Adipose tissue (tissue), 3 donors: ENCODE results near the gene SUPT3H. TPM values are rescaled to one million over a fixed set of nuclear protein-coding genes. Genes with fewer than 3 reads are reported as not detected.
"Not testable (repeated sequence)": the region's sequence is repeated elsewhere in the genome, so short reads cannot be mapped to it uniquely, and the experiment has no call there.

Experiments
- H3K27ac ChIP-seq: one replicate; pipeline ENCODE4 v1.5.1; 2013; ENCODE audit warnings: low read depth, low read length
- WGBS, 3 donors: extraction: QIAGEN DNeasy Blood & Tissue Kit; methylation state at CpG; one replicate each; pipeline ENCODE4 v1.1.7; 2013; 5-methylcytosine and 5-hydroxymethylcytosine counted together
- polyA plus RNA-seq, 3 donors: library from polyadenylated mRNA; stranded (reverse); fragments of 200-250 nt; gene quantifications; one replicate each; pipeline ENCODE4 v1.2.3, GENCODE V29; 2013
- donor health status: healthy with polysubstance abuse.
- donor health status: Bipolar disorder and iron deficiency.
- donor health status: healthy.

The SUPT3H gene
- polyA plus RNA-seq, 3 donors, result 4.5 to 7.4 (median 6.6) TPM

DNA sequence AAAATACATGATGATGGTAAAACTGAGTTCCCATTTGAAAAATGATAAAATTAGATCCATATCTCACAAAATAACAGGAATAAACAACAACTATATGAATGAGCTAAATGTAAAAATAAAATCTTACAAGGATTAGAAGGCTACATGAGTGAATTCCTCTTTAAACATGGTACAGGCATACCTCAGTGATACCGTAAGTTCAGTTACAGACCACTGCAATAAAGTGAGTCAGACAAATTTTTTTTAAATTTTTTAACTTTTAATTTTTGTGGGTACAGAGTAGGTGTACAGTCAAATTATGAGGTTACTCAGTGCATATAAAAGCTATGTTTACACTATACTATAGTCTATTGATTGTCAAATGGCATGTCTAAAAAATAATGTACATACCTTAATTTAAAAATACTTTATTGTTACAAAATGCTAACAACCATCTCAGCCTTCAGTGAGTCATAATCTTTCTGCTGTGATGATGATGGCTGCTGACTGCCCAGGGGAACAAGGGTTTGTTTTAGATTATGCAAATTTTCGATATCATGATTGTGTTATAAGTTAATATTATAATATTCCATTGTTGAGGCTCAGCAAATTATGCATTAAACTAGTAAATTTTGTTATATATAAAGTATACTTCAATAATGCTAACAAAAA is 272.4 kb downstream of the SUPT3H start:
- no peak overlapping the region for H3K27ac ChIP-seq
- WGBS, 3 donors, result 93 to 99% (median 95%) methylated on average over 2 of the region's 2 CpGs

DNA sequence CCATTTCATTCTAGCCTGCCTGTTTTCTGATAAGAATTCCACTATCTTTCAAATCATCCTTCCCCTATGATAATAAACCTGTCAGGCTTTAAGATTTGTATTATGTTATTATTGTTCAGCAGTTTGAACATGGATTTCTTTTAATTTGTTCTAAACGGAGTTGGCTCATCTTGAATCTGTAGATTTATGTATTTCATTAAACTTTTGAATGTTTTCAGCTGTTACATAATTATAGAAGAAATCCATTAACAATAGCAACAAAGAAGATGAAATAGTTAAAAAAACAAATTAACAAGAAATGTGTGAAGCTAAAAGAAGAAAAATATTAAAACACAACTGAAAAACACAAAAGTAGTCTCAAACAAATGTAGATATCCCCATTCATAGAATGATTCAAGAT is 273.3 kb downstream of the SUPT3H start:
- H3K27ac ChIP-seq, result no peak overlapping the region
- 84 to 94% (median 90%) methylated on average over 1 of the region's 1 CpG for WGBS, 3 donors

DNA sequence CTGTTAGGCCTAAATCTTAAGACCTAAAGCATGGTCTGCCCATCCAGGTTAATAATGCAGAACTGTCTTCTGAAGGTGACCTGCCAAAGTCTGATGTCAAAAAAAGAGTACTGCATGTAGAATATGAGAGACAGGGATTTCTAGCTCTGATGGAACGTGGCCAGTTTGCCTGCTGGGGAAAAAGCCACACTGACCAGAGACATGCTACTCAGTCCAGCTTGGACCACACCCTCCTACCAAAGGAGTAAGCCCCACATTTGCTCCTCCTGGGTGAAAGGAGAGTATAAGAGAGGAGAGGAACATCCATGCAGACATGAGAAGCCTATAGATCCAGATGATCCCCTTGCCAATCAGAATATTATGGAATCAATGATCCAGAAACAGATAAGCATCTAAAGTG is 279.5 kb downstream of the SUPT3H start:
- H3K27ac ChIP-seq, result no peak overlapping the region
- 91 to 93% (median 93%) methylated on average over 1 of the region's 1 CpG for WGBS, 3 donors

DNA sequence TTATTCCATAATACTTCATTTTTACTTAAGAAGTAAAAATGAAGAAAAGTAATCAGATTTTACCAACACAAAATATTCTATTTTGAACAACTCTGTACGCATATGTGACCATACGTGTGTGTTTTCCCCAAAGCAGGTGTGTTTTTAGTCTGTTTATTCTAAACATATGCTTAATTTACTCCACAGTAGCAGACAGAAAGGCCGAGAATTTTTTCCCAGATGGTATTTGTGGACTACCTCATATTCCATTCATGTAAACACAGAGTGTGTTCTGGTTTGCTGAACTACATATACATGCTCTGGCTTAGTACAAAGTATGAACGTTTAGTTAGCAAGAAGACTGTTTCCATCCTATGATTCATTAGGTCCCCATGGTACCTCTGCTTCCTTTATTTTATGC is 282.9 kb downstream of the SUPT3H start:
- H3K27ac ChIP-seq, result no peak overlapping the region
- 77 to 84% (median 84%) methylated on average over 4 of the region's 4 CpGs for WGBS, 3 donors

DNA sequence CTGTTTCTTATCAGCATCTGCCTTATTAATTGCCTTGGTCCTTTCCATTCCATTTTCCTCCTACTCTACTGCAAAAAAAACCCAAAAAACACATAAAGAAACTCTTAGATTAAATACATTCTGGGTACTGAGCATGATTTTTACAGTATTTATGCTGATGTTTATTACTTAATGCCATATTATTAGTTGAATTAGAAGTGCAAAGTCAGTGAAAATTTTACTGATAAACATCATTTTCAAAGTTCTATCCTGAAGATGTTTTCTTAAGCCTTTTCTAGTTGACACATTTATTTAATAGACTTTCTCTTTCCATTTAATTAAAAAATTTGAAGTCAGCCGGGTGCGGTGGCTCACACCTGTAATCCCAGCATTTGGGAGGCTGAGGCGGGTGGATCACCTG is 285.6 kb downstream of the SUPT3H start:
- H3K27ac ChIP-seq, result no peak overlapping the region
- whole genome bisulfite sequencing, 3 donors, result 98 to 99% (median 98%) methylated on average over 3 of the region's 3 CpGs

DNA sequence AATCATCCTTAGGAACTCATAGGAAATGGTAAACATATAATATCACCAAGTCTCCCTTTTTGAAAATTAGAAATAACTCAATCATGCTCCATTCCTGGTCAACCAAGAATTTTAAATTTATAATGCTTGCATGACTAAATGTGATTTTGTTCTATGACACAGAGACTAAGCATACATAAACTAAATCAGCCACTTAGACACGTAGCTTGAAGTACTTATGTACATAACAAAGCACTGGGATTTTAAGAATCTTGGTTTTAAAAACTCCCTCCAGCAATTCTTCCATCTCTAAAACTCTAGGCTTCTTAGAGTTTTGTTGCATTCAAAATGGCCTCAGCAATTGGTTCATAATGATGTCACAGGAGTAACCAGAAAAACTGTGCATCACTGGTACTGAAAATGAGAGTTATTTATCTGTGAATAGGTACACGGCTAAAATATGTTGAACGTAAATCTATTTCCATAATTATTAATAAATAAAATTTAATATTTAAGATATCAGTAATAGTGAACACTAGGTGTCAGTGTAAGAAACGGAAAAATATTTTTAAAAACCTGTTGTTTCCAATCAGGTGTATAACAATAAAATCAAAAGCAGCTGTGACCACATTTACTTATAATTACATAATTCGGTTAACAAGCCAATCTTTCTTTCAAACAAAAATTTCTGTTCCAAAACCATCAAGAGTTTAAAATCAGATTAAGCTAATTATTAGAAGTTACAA is 291.2 kb downstream of the SUPT3H start:
- WGBS, 3 donors, result 74 to 84% (median 77%) methylated on average over 5 of the region's 5 CpGs
- no peak overlapping the region for H3K27ac ChIP-seq

DNA sequence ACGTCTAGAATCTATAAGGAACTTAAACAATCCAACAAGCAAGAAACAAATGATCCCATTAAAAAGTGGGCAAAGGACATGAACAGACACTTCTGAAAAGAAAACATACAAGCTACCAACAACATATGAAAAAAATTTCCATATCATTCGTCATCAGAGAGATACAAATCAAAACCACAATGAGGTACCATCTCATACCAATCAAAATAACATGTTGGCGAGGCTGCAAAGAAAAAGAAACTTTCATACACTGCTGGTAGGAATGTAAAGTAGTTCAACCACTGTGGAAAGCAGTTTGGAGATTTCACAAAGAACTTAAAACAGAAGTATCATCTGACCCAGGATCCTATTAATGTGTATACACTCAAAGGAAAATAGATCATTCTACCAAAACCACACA is 293.5 kb downstream of the SUPT3H start:
- H3K27ac ChIP-seq, result no peak overlapping the region
- 94 to 95% (median 95%) methylated on average over 3 of the region's 3 CpGs for WGBS, 3 donors

DNA sequence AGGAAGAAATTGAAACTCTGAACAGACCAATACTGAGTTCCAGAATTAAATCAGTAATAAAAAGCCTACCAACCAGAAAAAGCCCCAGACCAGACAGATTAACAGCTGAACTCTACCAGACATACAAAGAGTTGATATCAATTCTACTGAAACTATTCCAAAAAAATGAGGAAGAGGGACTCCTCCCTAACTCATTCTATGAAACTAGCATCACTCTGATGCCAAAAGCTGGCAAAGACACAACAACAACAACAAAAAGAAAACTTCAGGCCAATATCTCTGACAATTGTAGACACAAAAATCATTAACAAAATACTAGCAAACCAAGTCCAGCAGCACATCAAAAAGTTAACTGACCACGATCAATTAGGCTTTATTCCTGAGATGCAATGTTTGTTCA is 295.6 kb downstream of the SUPT3H start:
- no peak overlapping the region for H3K27ac ChIP-seq

DNA sequence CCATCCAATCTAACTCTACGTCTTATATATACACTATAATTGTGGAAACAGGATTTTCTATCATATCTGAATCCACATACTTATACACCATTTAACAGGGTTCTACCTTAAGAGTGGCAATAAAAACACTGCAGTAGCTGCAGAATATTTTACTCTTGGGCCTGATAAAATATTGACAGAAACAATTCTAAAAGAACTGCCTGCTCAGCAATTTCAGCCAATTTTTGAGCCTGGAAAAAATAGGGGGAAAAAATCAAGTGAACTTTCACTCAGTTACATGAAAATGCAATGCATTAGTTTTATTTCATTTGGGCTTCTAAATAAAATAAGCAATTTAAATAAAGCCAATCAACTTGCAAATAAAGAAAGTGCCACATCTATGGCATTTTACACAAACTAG is 296.1 kb downstream of the SUPT3H start:
- WGBS, 3 donors, result 93 to 95% (median 94%) methylated on average over 1 of the region's 1 CpG
- no peak overlapping the region for H3K27ac ChIP-seq

More for the DNA sequence above, 295.6 kb downstream of the SUPT3H start:
- WGBS, 3 donors, result 53 to 84% (median 83%) methylated on average over 1 of the region's 1 CpG

DNA sequence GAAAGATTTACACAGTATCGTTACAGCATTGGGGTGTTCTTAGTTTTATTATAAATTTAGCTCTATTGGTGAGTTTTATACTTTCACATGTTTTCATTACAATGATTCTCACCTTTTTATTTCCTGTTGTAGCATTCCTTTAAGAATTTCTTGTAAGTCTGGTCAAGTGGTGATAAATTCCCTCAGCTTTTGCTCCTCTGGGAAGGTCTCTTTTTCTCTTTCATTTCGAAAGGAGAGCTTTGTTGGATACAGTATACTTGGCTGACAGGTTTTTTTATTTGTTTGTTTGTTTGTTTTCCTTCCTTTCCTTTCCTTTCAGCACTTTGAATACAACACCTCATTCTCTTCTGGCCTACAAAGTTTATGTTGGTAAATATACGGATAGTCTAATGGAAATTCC is 299.3 kb downstream of the SUPT3H start:
- WGBS, 3 donors, result 97 to 98% (median 97%) methylated on average over 3 of the region's 3 CpGs

DNA sequence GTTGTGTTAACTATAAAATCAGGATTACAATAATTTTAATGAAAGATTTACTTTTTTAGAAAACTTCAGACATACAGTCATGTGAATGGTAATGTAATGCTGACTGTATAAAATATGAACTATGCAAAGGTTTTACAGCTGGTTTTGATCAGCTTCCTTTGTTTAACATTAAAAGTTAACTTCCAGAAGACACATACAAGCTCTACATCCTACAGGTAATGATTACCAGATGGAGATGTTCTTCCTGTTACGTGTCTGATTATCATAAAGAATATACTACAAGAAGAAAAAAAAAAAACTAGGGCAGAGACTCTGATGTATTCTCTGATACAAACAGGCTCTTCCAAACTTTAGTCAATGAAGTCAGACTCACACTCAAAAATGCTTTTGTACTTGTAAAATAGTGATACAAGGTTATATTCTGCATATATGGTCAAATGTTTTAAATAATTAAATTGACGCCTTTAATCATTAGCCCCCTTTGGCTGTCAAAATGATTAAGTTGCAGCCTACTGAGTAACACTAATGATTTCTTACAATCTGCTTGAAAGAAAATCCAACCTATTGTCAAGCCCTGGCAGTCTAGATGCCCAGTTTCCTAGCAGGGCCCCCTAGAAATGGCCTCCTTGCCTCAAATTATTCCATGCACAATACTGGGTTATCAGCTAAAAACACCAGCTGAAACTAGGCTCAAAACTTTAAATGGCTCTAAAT is 301.4 kb downstream of the SUPT3H start:
- H3K27ac ChIP-seq, result no peak overlapping the region
- WGBS, 3 donors, result 94 to 100% (median 94%) methylated on average over 2 of the region's 2 CpGs

More for the DNA sequence above, 299.3 kb downstream of the SUPT3H start:
- no peak overlapping the region for H3K27ac ChIP-seq

DNA sequence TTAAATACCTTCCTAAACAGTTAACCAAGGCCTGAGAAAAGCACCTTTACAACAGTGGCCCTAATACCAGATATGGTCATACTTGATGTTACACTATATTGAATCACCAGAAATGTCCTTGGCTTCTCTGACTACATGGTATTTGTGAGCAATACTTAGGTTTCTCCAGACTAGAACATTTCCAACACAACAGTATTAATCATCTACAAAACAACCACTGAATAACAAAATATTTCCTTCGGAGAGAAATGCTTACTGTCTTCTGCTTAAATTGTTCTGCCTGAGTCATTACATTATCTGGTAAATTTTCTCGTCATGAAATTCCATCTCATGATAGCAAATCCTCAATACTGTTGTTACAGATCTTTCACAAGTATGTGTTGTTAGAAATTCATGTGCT is 302.5 kb downstream of the SUPT3H start:
- WGBS, 3 donors, result 65 to 81% (median 75%) methylated on average over 2 of the region's 2 CpGs
- H3K27ac ChIP-seq, result no peak overlapping the region

DNA sequence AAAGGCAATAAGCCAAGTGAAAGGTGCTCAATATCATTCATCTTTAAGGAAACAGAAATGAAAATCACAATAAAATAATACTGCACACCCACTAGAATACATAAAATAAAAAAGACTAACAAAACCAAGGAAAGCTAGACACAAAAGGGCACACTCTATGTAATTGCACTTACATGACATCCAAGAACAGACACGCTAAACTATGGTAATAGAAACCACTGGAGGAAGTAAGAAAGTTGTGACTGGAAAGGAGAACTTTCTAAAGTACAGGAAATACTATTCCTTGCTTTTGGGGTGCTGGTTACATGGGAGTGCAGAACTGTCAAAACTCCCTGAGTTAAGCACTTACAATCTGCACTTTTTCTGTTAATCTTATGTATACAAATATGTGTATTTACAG is 303.3 kb downstream of the SUPT3H start:
- H3K27ac ChIP-seq, result no peak overlapping the region
- WGBS, 3 donors, result 43 to 94% (median 56%) methylated on average over 1 of the region's 1 CpG

DNA sequence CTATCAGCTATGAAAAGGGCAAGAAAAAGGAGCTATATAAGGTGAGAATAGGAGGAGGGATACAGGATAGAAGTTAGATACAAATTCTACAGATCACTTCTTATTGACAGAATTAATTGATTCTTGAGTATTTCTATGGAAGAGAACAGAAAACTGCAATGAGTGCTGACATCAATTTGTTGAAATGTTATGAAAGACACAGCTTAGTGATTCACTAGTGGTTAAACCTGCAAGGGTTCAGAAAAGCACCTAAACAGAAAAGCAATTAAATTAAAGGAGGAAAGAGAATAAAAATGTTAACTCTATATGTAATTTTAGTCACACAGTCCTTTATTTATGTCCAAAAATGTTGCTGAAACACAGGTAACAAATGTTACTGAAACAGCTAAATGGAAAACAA is 304.0 kb downstream of the SUPT3H start:
- H3K27ac ChIP-seq, result no peak overlapping the region

DNA sequence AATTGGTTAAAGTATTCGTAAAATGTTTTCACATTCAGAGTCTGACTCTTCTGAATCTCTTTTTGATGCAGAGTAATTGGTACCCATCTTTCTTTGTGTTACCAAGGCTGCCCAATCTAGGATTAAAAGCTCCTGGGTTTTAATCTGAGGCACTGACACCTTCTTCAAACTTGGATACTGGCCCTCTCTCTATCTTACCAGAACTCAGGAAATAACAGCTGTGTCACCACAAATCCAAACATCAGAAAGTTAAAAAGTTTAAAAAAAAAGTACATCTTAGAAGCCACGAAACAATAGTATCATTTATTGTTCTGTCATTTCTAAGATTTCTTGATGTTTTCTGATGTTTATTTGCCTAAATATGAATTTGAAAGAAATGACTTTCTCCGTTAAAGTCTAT is 305.1 kb downstream of the SUPT3H start:
- 68 to 78% (median 77%) methylated on average over 3 of the region's 3 CpGs for WGBS, 3 donors

DNA sequence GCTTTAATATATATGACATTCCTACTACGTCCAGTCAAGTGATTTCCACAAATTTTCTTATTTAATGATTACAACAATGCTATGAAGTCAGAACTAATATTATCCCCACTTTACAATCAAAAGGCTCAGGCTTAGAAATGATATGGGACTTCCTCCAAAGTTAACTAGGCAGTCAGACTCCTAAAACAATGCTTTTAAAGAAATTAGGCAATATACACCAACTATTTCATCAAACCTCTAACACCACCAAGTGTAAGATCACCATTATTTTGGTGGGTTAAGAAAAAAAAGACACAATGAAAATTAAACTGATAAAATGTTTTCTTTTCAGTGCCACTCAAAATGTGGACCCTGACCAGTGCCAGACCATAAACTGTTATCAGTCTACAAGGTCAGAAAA is 305.7 kb downstream of the SUPT3H start:
- no peak overlapping the region for H3K27ac ChIP-seq
- WGBS, 3 donors, result 79 to 88% (median 81%) methylated on average over 1 of the region's 1 CpG

More for the DNA sequence above, 305.1 kb downstream of the SUPT3H start:
- H3K27ac ChIP-seq, result no peak overlapping the region

DNA sequence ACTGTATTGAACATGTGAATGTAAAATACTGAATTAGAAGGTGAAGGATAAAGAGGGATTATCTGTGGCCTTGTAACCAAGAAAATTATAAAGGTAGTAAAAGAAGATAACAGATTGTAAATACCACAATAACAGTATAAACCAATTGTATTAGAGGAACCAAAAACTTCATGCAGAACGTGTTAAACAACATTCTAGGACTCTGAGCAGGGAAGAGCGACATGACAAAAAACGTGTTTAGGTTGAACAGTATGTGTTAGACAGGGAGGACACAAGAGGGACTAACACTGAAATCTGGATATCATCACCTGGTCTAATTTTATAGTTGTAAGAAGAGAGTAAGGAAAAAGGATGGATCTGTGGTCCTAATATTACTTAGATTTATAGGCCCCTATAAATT is 308.6 kb downstream of the SUPT3H start:
- no peak overlapping the region for H3K27ac ChIP-seq
- 82 to 90% (median 87%) methylated on average over 3 of the region's 3 CpGs for WGBS, 3 donors

DNA sequence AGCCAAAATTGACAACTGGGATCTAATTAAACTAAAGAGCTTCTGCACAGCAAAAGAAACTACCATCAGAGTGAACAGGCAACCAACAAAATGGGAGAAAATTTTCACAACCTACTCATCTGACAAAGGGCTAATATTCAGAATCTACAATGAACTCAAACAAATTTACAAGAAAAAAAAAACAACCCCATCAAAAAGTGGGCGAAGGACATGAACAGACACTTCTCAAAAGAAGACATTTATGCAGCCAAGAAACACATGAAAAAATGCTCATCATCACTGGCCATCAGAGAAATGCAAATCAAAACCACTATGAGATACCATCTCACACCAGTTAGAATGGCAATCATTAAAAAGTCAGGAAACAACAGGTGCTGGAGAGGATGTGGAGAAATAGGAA is 310.3 kb downstream of the SUPT3H start:
- WGBS, 3 donors, result 80% methylated on average over 1 of the region's 1 CpG; no CpG with 5 or more reads in 2 of the 3 donors
- not testable (repeated sequence) for H3K27ac ChIP-seq

DNA sequence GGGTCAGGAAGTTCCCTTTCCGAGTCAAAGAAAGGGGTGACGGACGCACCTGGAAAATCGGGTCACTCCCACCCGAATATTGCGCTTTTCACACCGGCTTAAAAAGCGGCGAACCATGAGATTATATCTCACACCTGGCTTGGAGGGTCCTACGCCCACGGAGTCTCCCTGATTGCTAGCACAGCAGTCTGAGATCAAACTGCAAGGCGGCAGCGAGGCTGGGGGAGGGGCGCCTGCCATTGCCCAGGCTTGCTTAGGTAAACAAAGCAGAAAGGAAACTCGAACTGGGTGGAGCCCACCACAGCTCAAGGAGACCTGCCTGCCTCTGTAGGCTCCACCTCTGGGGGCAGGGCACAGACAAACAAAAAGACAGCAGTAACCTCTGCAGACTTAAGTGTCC is 315.1 kb downstream of the SUPT3H start:
- 77 to 89% (median 80%) methylated on average over 5 to 13 of the region's 15 CpGs for WGBS, 3 donors
- H3K27ac ChIP-seq, result not testable (repeated sequence)
